ENCODE measurements around the gene FMNL2. TPM values are rescaled to one million over a fixed set of nuclear protein-coding genes. Genes with fewer than 3 reads are reported as not detected.

FMNL2 gene
- total RNA-seq, 1 experiment from 2014 or later: 29.0 TPM

- intact Hi-C loops (cut with micrococcal nuclease; ENCODE audit: unreplicated experiment): loop anchor here (1.0 to 5.0 kb wide), 3 partner anchors 290 to 590 kb away; partner anchors contain the start of gene FMNL2
- POLR2A ChIA-PET (ENCODE audit: unreplicated experiment): no interaction called here
Observed at GRCh38 chr2:152627351-152627957, 292.5 kb downstream of the FMNL2 start.

GRCh38 chr2:152629202-152629601 lies 294.2 kb downstream of the FMNL2 start:
- Histone ChIP-seq H3K36me3 (ENCODE audit: low read depth) (peaks cover 14% of the 10 kb centered on the region; the same call in 1 of the 2 replicates), H4K20me1 (ENCODE audit: insufficient read depth) (no peaks in the 10 kb centered on the region), H3K4me2 (no peak overlapping the region), H3K27me3 (ENCODE audit: insufficient read depth, low read depth) (no peaks in the 10 kb centered on the region), H3K9me3 (ENCODE audit: insufficient read depth, low read depth) (no peaks in the 10 kb centered on the region), H3F3A (ENCODE audit: insufficient read depth, low read depth) (no peaks in the 10 kb centered on the region; the same call in 1 of the 2 replicates), H2AFZ (no peak overlapping the region), H3K4me1 (replicated peaks; ENCODE audit: insufficient read depth) (no peaks in the 10 kb centered on the region), H3K9me2 (ENCODE audit: insufficient read depth) (no peaks in the 10 kb centered on the region), H3K79me2 (ENCODE audit: low read depth) (no peaks in the 10 kb centered on the region), H3K27ac (no peak overlapping the region), H3K4me3 (no peak overlapping the region)
- CTCF ChIA-PET: interaction anchor here (0.6 kb wide), 1 partner anchor 335 kb away, joined by 4 read pairs; no protein-coding TSS in a partner anchor
- DNase-seq: no peak
- TF ChIP-seq EZH2 (IDR thresholded peaks at IDR 0.05; ENCODE audit: low read depth) (no peak), CTCF (conservative IDR thresholded peaks at IDR 0.05) (no peak)
- BruUV-seq (replicated peaks): no TSS peak
- POLR2A ChIA-PET (ENCODE audit: unreplicated experiment): no interaction called here
- intact Hi-C loops (cut with micrococcal nuclease; ENCODE audit: unreplicated experiment): loop anchor here (5.0 kb wide), 2 partner anchors 292 to 592 kb away; partner anchors contain the start of gene FMNL2

More at GRCh38 chr2:152627351-152627957, 292.5 kb downstream of the FMNL2 start:
- Histone ChIP-seq H3F3A (ENCODE audit: insufficient read depth, low read depth) (no peaks in the 10 kb centered on the region; the same call in 1 of the 2 replicates), H3K9me3 (ENCODE audit: insufficient read depth, low read depth) (no peaks in the 10 kb centered on the region), H3K36me3 (ENCODE audit: low read depth) (peaks cover 12% of the 10 kb centered on the region; the same call in 1 of the 2 replicates), H3K79me2 (ENCODE audit: low read depth) (no peaks in the 10 kb centered on the region), H4K20me1 (ENCODE audit: insufficient read depth) (no peaks in the 10 kb centered on the region), H3K4me2 (no peak overlapping the region), H2AFZ (no peak overlapping the region), H3K4me3 (no peak overlapping the region), H3K9me2 (ENCODE audit: insufficient read depth) (no peaks in the 10 kb centered on the region), H3K27me3 (ENCODE audit: insufficient read depth, low read depth) (no peaks in the 10 kb centered on the region), H3K27ac (no peak overlapping the region), H3K4me1 (replicated peaks; ENCODE audit: insufficient read depth) (no peaks in the 10 kb centered on the region)
- TF ChIP-seq CTCF (conservative IDR thresholded peaks at IDR 0.05) (peak; percentile 74), EZH2 (IDR thresholded peaks at IDR 0.05; ENCODE audit: low read depth) (no peak)
- BruUV-seq (replicated peaks): no TSS peak
- CTCF ChIA-PET: interaction anchor here (1.0 kb wide), 1 partner anchor 8 kb away, joined by 4 read pairs; no protein-coding TSS in a partner anchor
- DNase-seq: no peak

- Histone ChIP-seq H3K79me2 (ENCODE audit: low read depth) (no peaks in the 10 kb centered on the region), H2AFZ (no peak overlapping the region), H3K9me3 (ENCODE audit: insufficient read depth, low read depth) (no peaks in the 10 kb centered on the region), H3K27me3 (ENCODE audit: insufficient read depth, low read depth) (no peaks in the 10 kb centered on the region), H4K20me1 (ENCODE audit: insufficient read depth) (no peaks in the 10 kb centered on the region), H3F3A (ENCODE audit: insufficient read depth, low read depth) (peaks cover 4% of the 10 kb centered on the region; the same call in 1 of the 2 replicates), H3K4me1 (replicated peaks; ENCODE audit: insufficient read depth) (no peaks in the 10 kb centered on the region), H3K9me2 (ENCODE audit: insufficient read depth) (no peaks in the 10 kb centered on the region), H3K27ac (no peak overlapping the region), H3K4me3 (no peak overlapping the region), H3K36me3 (ENCODE audit: low read depth) (peaks cover 14% of the 10 kb centered on the region; the same call in 1 of the 2 replicates), H3K4me2 (no peak overlapping the region)
- TF ChIP-seq EZH2 (IDR thresholded peaks at IDR 0.05; ENCODE audit: low read depth): no peak
- TF ChIP-seq CTCF (conservative IDR thresholded peaks at IDR 0.05): no peak
- BruUV-seq (replicated peaks): no TSS peak
- ChIA-PET POLR2A (ENCODE audit: unreplicated experiment) (no interaction called here), CTCF (no interaction called here)
- intact Hi-C loops (cut with micrococcal nuclease; ENCODE audit: unreplicated experiment): no loop called here
- no peak for DNase-seq
Observed at GRCh38 chr2:152630466-152630865, 295.5 kb downstream of the FMNL2 start.

Data from PC-9 (cell line).